Skeletal muscle tissue (tissue), 4 donors: ENCODE results near the gene MYL9. TPM values are rescaled to one million over a fixed set of nuclear protein-coding genes. Genes with fewer than 3 reads are reported as not detected.

Source experiments
- H3K27ac ChIP-seq: one replicate; pipeline ENCODE4 v1.7.0; 2013; ENCODE audit warnings: mild to moderate bottlenecking, low read depth, low read length, inconsistent platforms
- H3K27me3 ChIP-seq, 3 donors: one replicate each; pipeline ENCODE4 v1.7.0; 2013; ENCODE audit warnings: low read length in 3 of 3; ENCODE audit not compliant: control insufficient read depth in 3 of 3, insufficient read depth in 3 of 3
- H3K36me3 ChIP-seq, 3 donors: one replicate each; pipeline ENCODE4 v1.7.0; 2013; ENCODE audit warnings: low read length in 3 of 3; ENCODE audit not compliant: control insufficient read depth in 3 of 3, insufficient read depth in 3 of 3
- H3K4me1 ChIP-seq, 3 donors: one replicate each; pipeline ENCODE4 v1.7.0; 2013; ENCODE audit warnings: low read length in 3 of 3, mild to moderate bottlenecking in 3 of 3; ENCODE audit not compliant: control insufficient read depth in 3 of 3, insufficient read depth in 3 of 3
- H3K4me3 ChIP-seq, 3 donors: one replicate each; pipeline ENCODE4 v1.7.0; 2013; ENCODE audit warnings: low read length in 3 of 3
- H3K9ac ChIP-seq, 3 donors: one replicate each; pipeline ENCODE4 v1.7.0; 2013; ENCODE audit warnings: low read length in 3 of 3, mild to moderate bottlenecking in 3 of 3, moderate library complexity in 2 of 3, low read depth in 1 of 3
- H3K9me3 ChIP-seq, 3 donors: one replicate each; pipeline ENCODE4 v1.7.0; 2013; ENCODE audit warnings: low read length in 3 of 3; ENCODE audit not compliant: control insufficient read depth in 3 of 3
- total RNA-seq: library from RNA; depleted of rRNA; stranded (reverse); fragments of >200 nt; gene quantifications from one replicate; pipeline ENCODE4 v1.2.3, GENCODE V29; 2014
- donor health status: Osteomylitis.

The MYL9 gene
- total RNA-seq, 1 donor from 2014 or later: 5.7 TPM

DNA sequence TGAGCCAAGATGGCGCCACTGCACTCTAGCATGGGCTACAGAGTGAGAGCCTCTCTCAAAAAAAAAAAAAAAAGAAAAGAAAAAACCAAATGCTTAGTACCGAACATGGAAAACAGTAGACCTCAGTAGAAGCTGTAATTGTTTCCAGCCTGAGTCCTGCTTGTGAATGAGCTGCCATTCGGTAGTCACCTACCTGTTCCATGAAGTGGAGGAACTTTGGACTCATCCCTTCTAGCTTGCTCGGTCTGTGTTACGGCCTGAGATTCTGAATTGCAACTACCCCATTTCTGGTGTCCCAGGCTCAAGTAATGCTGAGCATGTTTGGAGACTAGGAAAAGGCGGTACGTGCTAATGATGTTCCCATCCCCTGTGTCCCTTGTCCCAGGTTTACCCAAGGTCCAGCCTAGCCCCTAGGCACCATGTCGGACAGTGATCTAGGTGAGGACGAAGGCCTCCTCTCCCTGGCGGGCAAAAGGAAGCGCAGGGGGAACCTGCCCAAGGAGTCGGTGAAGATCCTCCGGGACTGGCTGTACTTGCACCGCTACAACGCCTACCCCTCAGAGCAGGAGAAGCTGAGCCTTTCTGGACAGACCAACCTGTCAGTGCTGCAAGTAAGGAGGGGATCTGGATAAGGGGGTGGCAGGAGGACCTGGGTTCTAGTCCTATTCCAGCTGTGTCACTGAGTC, 37.2 kb downstream of the MYL9 start:
- H3K9ac ChIP-seq: no peak overlapping the region
- no peaks in the 10 kb centered on the region for H3K9me3 ChIP-seq
- H3K4me3 ChIP-seq: no peak overlapping the region
- H3K36me3 ChIP-seq: peaks cover 3 to 17% (median 10%) of the 10 kb centered on the region in 3 donors
- peaks cover 0 to 27% (median 15%) of the 10 kb centered on the region in 3 donors for H3K27me3 ChIP-seq
- H3K4me1 ChIP-seq: peaks cover 6 to 12% (median 10%) of the 10 kb centered on the region in 3 donors
- H3K27ac ChIP-seq: no peak overlapping the region

- H3K4me3 ChIP-seq: no peak overlapping the region
- no peak overlapping the region for H3K27ac ChIP-seq
- peaks cover 0 to 26% (median 13%) of the 10 kb centered on the region in 3 donors for H3K27me3 ChIP-seq
- peaks cover 5 to 6% (median 5%) of the 10 kb centered on the region in 3 donors for H3K4me1 ChIP-seq
- no peak overlapping the region for H3K9ac ChIP-seq
- H3K36me3 ChIP-seq: peaks cover 3 to 17% (median 10%) of the 10 kb centered on the region in 3 donors
- H3K9me3 ChIP-seq: no peaks in the 10 kb centered on the region
These were observed 38.8 kb downstream of the MYL9 start for GRCh38 chr20:36579996-36580545.

DNA sequence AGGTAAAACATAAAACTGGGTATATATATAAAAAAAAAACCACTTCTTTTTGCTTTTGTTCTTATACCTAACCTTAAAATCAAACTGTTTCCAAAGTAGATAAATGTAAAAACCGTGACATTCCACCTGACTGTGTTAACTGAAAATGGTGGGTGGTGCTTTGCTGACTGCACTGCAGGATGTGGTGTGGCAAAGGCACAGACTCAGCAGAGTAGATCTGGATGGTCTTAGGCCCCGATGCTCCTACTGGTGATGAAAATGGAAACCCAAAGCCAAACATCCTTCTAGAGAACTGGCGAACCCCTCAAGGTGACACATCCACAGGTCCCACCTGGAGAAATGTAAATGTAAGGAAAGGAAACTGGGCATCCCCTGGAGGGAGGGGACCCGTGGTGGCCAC, 41.0 kb downstream of the MYL9 start:
- H3K27ac ChIP-seq: no peak overlapping the region
- H3K36me3 ChIP-seq: peaks cover 3 to 17% (median 12%) of the 10 kb centered on the region in 3 donors
- H3K27me3 ChIP-seq: peaks cover 0 to 16% (median 5%) of the 10 kb centered on the region in 3 donors
- no peak overlapping the region for H3K4me3 ChIP-seq
- H3K9ac ChIP-seq: no peak overlapping the region
- no peaks in the 10 kb centered on the region for H3K9me3 ChIP-seq
- H3K4me1 ChIP-seq: no peaks in the 10 kb centered on the region

DNA sequence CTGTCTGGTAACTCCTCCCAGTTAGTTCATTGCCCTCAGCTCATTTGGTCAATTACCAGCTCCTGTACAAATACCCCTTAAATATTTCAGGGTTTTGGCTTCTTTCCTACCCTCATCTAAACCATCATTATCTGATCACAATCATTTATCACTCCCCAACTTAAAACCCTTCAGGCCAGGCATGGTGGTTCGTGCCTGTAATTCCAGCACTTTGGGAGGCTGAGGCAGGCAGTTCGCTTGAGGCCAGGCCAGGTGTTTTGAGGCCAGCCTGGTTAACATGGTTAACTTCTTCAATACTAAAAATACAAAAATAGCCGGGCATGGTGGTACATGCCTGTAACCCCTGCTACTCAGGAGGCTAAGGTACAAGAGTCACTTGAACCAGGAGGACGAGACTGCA, 41.5 kb downstream of the MYL9 start:
- Histone ChIP-seq H3K27me3 (peaks cover 0 to 16% (median 4%) of the 10 kb centered on the region in 3 donors), H3K9ac (no peak overlapping the region), H3K4me3 (no peak overlapping the region), H3K9me3 (no peaks in the 10 kb centered on the region), H3K36me3 (peaks cover 3 to 17% (median 12%) of the 10 kb centered on the region in 3 donors), H3K27ac (no peak overlapping the region), H3K4me1 (no peaks in the 10 kb centered on the region)

- Histone ChIP-seq H3K4me1 (no peaks in the 10 kb centered on the region), H3K4me3 (no peak overlapping the region), H3K27ac (no peak overlapping the region), H3K27me3 (peaks cover 0 to 5% (median 0%) of the 10 kb centered on the region in 3 donors), H3K9ac (no peak overlapping the region), H3K9me3 (no peaks in the 10 kb centered on the region), H3K36me3 (peaks cover 0 to 15% (median 9%) of the 10 kb centered on the region in 3 donors)
These were observed 42.7 kb downstream of the MYL9 start for GRCh38 chr20:36584018-36584481.

DNA sequence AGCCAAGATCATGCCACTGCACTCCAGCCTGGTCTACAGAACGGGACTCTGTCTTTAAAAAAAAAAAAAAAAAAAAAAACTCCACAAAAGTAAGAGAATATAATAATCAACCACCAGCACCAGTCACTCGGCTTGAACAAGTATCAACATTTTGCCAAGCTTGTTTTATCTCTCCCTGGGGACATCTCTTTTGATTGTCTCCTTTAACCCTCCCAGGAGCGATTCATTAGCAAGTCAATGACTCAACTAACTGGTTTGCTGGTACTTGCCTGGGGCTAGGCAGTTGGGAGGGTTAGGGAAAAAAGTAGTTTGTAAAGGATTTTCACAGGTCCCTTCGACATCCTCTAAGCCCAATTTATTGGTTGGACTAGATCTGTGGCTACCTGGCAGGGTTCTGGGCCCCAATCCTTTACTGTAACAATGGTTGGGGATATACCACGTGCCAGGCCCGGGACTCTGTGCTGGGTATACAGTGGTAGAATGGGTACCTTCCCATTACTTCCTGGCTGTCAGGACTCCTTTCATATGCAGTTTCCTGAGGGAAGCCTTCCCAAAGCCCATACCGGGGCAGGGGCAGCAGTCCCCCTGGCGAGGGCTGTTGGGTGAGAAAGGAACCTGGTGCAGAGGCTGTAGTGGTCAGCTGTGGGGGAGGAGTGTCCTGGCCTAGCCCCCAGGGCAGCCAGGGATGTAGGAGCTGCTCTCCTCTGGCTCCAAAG, 44.2 kb downstream of the MYL9 start:
- Histone ChIP-seq H3K4me3 (no peak overlapping the region), H3K27ac (no peak overlapping the region), H3K27me3 (no peaks in the 10 kb centered on the region), H3K36me3 (peaks cover 0 to 9% (median 7%) of the 10 kb centered on the region in 3 donors), H3K9ac (no peak overlapping the region), H3K4me1 (no peaks in the 10 kb centered on the region), H3K9me3 (no peaks in the 10 kb centered on the region)

DNA sequence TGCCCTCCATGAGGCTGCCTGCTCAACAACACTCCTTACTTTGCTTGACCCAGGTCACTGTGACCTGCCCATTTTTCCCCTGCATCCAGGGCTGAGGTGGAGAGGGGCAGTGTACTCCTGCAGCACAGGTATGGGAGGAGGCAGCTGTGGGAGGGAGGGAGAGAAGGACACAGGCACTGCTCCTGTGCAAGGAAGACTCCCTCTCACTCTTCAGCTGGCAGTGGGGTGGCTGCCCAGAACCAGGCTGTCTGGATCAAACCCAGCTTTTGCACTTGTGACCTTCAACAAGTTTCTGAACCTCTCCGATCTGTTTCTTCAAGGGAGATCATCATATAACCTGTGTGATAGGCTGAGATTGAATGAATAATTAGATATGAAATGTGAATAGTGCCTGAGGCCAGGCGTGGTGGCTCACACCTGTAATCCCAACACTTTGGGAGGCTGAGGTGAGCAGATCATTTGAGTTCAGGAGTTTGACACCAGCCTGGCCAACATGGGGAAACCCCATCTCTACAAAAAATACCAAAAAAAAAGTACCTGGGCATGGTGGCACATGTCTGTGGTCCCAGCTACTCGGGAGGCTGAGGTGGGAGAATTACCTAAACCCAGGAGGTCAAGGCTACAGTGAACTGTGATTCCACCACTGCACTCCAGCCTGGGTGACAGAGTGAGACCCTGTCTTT, 46.2 kb downstream of the MYL9 start:
- H3K9ac ChIP-seq: no peak overlapping the region
- H3K27me3 ChIP-seq: no peaks in the 10 kb centered on the region
- H3K4me1 ChIP-seq: peaks cover 0 to 2% (median 0%) of the 10 kb centered on the region in 3 donors
- H3K27ac ChIP-seq: no peak overlapping the region
- H3K4me3 ChIP-seq: no peak overlapping the region
- H3K36me3 ChIP-seq: peaks cover 0 to 6% (median 5%) of the 10 kb centered on the region in 3 donors
- no peaks in the 10 kb centered on the region for H3K9me3 ChIP-seq

DNA sequence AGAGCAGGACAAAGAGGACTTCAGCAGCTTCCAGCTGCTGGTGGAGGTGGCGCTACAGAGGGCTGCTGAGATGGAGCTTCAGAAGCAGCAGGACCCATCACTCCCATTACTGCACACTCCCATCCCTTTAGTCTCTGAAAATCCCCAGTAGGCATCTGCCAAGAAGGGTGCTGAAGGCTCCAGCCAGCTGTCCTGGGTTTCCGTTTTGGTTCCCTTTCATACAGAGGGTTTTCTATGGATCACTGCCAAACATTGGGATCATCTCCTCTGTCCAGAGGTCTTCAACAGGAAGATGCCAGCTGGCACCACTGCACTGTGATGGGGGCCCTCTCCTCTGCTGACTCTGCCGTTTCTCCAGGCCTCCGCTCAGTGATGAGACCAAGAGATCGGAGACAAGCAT, 50.0 kb downstream of the MYL9 start:
- Histone ChIP-seq H3K27me3 (no peaks in the 10 kb centered on the region), H3K27ac (no peak overlapping the region), H3K9ac (no peak overlapping the region), H3K4me1 (peaks cover 0 to 3% (median 0%) of the 10 kb centered on the region in 3 donors), H3K4me3 (no peak overlapping the region), H3K9me3 (no peaks in the 10 kb centered on the region), H3K36me3 (peaks cover 0 to 3% (median 3%) of the 10 kb centered on the region in 3 donors)

DNA sequence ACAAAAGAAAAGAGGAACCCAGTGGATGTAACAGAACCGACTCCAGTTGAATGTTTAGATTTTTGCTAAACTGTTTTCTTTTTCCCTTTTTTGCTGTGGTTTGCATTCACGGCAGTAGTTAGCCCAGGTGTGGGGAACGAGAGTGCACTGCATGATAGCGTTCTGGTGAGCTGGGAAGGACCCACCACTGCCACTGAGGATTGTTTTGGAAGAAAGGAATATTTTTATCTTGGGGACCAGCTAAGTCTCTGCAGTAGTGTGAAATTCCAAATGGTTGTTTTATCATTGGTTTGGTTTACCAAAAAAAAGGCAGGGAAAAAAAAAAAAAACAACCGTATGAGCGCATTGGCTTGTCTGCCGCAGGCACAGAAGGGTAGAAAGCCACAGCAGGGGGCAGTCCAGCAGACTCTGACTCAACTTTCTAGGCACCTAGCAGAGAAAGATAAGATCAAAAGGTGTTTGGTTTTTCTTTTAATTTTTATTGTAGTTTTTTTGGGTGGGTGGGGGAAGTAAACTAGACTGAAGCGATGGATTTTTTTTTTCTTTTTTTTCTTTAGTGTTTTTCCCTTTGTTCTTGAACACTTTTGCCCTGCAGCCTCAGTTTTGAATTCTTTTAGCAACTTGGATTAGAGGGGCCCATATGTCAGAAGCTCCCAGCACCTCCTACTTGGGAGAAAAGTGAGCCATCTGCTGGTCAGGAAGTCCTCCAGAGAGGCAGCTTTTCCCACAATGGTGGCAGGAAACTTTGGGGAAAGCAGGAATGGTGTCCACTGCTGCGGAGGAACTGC, 50.7 kb downstream of the MYL9 start:
- no peaks in the 10 kb centered on the region for H3K27me3 ChIP-seq

More for the DNA sequence above, 50.7 kb downstream of the MYL9 start:
- H3K9ac ChIP-seq: no peak overlapping the region
- H3K4me3 ChIP-seq: no peak overlapping the region
- H3K9me3 ChIP-seq: no peaks in the 10 kb centered on the region
- peaks cover 0 to 3% (median 0%) of the 10 kb centered on the region in 3 donors for H3K36me3 ChIP-seq
- no peak overlapping the region for H3K27ac ChIP-seq
- H3K4me1 ChIP-seq: peaks cover 0 to 3% (median 0%) of the 10 kb centered on the region in 3 donors
